ENCODE data around the gene TBL1XR1.

DNA sequence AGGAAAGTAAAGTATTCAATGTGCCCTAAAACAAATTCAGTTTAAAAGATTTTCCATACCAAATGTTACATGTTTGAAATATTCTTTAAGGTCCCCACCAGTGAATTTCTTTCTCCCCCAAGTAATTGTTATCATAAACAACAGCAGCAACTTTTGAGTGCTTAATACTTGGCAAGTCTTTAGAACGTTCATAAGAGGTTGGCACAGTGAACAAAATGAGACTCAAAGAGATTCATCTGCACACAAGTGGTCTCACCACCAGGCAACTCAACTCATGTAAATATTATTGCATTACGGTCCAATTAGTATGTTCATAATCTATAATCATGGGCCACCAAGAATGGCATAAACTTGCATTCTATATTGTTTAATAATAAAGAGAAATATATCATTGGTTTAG, 98.7 kb downstream of the TBL1XR1 start:
- TF ChIP-seq, protein P1, sequence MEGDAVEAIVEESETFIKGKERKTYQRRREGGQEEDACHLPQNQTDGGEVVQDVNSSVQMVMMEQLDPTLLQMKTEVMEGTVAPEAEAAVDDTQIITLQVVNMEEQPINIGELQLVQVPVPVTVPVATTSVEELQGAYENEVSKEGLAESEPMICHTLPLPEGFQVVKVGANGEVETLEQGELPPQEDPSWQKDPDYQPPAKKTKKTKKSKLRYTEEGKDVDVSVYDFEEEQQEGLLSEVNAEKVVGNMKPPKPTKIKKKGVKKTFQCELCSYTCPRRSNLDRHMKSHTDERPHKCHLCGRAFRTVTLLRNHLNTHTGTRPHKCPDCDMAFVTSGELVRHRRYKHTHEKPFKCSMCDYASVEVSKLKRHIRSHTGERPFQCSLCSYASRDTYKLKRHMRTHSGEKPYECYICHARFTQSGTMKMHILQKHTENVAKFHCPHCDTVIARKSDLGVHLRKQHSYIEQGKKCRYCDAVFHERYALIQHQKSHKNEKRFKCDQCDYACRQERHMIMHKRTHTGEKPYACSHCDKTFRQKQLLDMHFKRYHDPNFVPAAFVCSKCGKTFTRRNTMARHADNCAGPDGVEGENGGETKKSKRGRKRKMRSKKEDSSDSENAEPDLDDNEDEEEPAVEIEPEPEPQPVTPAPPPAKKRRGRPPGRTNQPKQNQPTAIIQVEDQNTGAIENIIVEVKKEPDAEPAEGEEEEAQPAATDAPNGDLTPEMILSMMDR (IDR thresholded peaks at IDR 0.05) = no peak
- TF ChIP-seq POLR2A (IDR thresholded peaks at IDR 0.05) (no peak), POLR2AphosphoS5 (IDR thresholded peaks at IDR 0.05) (no peak)

Measured in prostate gland (tissue), 2 donors.